Measurements from ENCODE around the gene CDCA5. TPM values are rescaled to one million over a fixed set of nuclear protein-coding genes. Genes with fewer than 3 reads are reported as not detected.

CDCA5 gene
- total RNA-seq, 1 experiment from 2014 or later, result 94.8 TPM

DNA sequence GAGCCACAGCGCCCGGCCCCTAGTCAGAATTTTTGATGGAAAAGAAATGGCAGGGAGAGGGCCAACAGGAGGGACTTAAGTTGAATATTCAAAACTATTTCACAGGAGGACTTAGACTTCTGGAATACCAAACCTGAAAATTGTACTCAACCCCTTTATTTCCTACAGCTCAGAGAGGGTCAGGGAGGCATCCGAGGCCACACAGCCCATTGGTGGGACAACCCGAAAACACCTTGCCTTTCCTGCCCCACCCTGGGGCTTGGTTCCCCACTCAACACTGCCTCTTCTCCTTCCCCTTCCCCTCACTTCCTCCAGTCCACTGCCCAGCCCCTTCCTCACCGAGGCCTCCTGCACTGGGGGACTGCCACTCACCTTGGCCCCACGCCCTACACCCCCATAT is 26.8 kb downstream of the CDCA5 start:
- H3T11ph ChIP-seq (ENCODE audit: low read length), result no peak overlapping the region
- H3K27ac ChIP-seq (ENCODE audit: insufficient read length, low read depth, low read length), result no peak overlapping the region
- no peak overlapping the region for H3K4me3 Mint-ChIP-seq
- no peaks in the 10 kb centered on the region for H3K79me1 ChIP-seq (ENCODE audit: insufficient read depth, low read depth, low read length, poor library complexity, severe bottlenecking)
- TF ChIP-seq CTCF (conservative IDR thresholded peaks at IDR 0.05), result no peak
- peaks cover 2 to 4% of the 10 kb centered on the region in 2 experiments for H3K4me1 Mint-ChIP-seq
- H2AFZ ChIP-seq (ENCODE audit: low read length), result no peak overlapping the region
- H3K9ac ChIP-seq (ENCODE audit: extremely low read depth, insufficient read length, low read length), result no peak overlapping the region
- no peak overlapping the region for H3K4me2 ChIP-seq (ENCODE audit: insufficient read depth, insufficient read length, low read length)
- no CpG with 5 or more reads among the region's 6 CpGs for WGBS (ENCODE audit: extremely low coverage, insufficient read length, low lambda C conversion rate)
- no peak overlapping the region for H2BK20ac ChIP-seq (ENCODE audit: low read depth, low read length, poor library complexity, severe bottlenecking)
- no peak overlapping the region for H3K4ac ChIP-seq (ENCODE audit: low read depth, low read length)
- no peaks in the 10 kb centered on the region for H3K36me3 Mint-ChIP-seq (ENCODE audit: insufficient read depth in 1 of 3, low read depth in 3 of 3)
- no peaks in the 10 kb centered on the region; a peak in 1 of 5 replicates for H3K9me3 Mint-ChIP-seq
- H3K18ac ChIP-seq (ENCODE audit: insufficient read length, low read depth, low read length), result no peak overlapping the region
- H3K27ac Mint-ChIP-seq, result 0 out of 7 replicates have a peak overlapping the region, but pooled peaks of 1 of the 3 experiments have one; percentile 61
- H3K56ac ChIP-seq (ENCODE audit: insufficient read length, low read depth, low read length), result no peak overlapping the region
- DNase-seq, result no peak
- no peak overlapping the region for H2AK5ac ChIP-seq (ENCODE audit: insufficient read length, low read length)
- H3K79me2 ChIP-seq (ENCODE audit: insufficient read depth, low read length), result no peaks in the 10 kb centered on the region
- no peak overlapping the region for H2BK5ac ChIP-seq (ENCODE audit: insufficient read length, low read length)
- H2BK15ac ChIP-seq (ENCODE audit: low read depth, low read length), result no peak overlapping the region
- no peak overlapping the region for H3K14ac ChIP-seq (ENCODE audit: insufficient read depth, low read length)
- H3K23ac ChIP-seq (ENCODE audit: insufficient read length, low read depth, low read length), result no peak overlapping the region
- no peaks in the 10 kb centered on the region for H3K23me2 ChIP-seq (ENCODE audit: insufficient read length, low read depth, low read length, poor library complexity, severe bottlenecking)
- no peak overlapping the region for H2BK120ac ChIP-seq (ENCODE audit: low read depth, low read length, poor library complexity, severe bottlenecking)
- peaks cover 15% of the 10 kb centered on the region for H3K27me3 Mint-ChIP-seq (ENCODE audit: low read depth)
- H3K4me1 ChIP-seq (ENCODE audit: insufficient read depth, low read length), result no peaks in the 10 kb centered on the region
- no peak overlapping the region for H4K5ac ChIP-seq (ENCODE audit: insufficient read length, low read depth, low read length)
- no peak overlapping the region for H4K91ac ChIP-seq (ENCODE audit: insufficient read length, low read depth, low read length)
- no peaks in the 10 kb centered on the region for H3K27me3 ChIP-seq (ENCODE audit: insufficient read depth, low read length)
- H2BK12ac ChIP-seq (ENCODE audit: insufficient read length, low read depth, low read length), result no peak overlapping the region
- H3K9me3 ChIP-seq (ENCODE audit: control insufficient read depth, low read depth, low read length), result no peaks in the 10 kb centered on the region
- no peaks in the 10 kb centered on the region for H4K20me1 ChIP-seq (ENCODE audit: control insufficient read depth, insufficient read depth, insufficient read length)
- no peak overlapping the region for H4K8ac ChIP-seq (replicated peaks; ENCODE audit: insufficient read length, low read depth, low read length)

Measured in H9 (cell line).